Cardiac septum (tissue), 1 donor: ENCODE data around the gene AHNAK2. TPM values are rescaled to one million over a fixed set of nuclear protein-coding genes. Genes with fewer than 3 reads are reported as not detected.

Experiments
- DNase-seq: peaks from one replicate; pipeline ENCODE4 v3.0.0-alpha.2; 2020; ENCODE audit warnings: low spot score
- intact Hi-C: fragments of 100-400 bp; cut with DNase I; formaldehyde crosslinking; loops from one replicate; pipeline ENCODE4 v1.14.0; 2022
- total RNA-seq: library from RNA; stranded (reverse); fragmentation: NEBNext Ultra II Directional; extraction: Animal tissue kit (Norgen Biotek cat#: 25700); gene quantifications from one replicate; pipeline ENCODE4 v1.2.1, GENCODE V29; 2021
- donor health status: DM: no; HTN: no; CAD: no.

AHNAK2 gene
- total RNA-seq, 1 donor from 2014 or later, result 4.6 TPM

GRCh38 chr14:104933746-104934733, 44.1 kb downstream of the AHNAK2 start:
- intact Hi-C loops, result loop anchor here (5.0 kb wide), 1 partner anchor 33 kb away; no protein-coding TSS in a partner anchor
- no peak for DNase-seq

- intact Hi-C loops, result loop anchor here (5.0 kb wide), 1 partner anchor 34 kb away; no protein-coding TSS in a partner anchor
- DNase-seq, result peak; percentile 93
Measured at GRCh38 chr14:104932676-104933631, 45.2 kb downstream of the AHNAK2 start.

GRCh38 chr14:104931771-104932675, 46.2 kb downstream of the AHNAK2 start:
- DNase-seq, result no peak
- intact Hi-C loops, result loop anchor here (5.0 kb wide), 1 partner anchor 35 kb away; no protein-coding TSS in a partner anchor

- intact Hi-C loops, result loop anchor here (5.0 kb wide), 1 partner anchor 36 kb away; no protein-coding TSS in a partner anchor
- no peak for DNase-seq
Measured at GRCh38 chr14:104931304-104931770, 46.8 kb downstream of the AHNAK2 start.

GRCh38 chr14:104930526-104931303, 47.5 kb downstream of the AHNAK2 start:
- no peak for DNase-seq
- intact Hi-C loops, result loop anchor here (5.0 kb wide), 1 partner anchor 37 kb away; no protein-coding TSS in a partner anchor

GRCh38 chr14:104929268-104930230, 48.6 kb downstream of the AHNAK2 start:
- no peak for DNase-seq
- intact Hi-C loops, result loop anchor here (5.0 kb wide), 1 partner anchor 38 kb away; no protein-coding TSS in a partner anchor

GRCh38 chr14:104928391-104929133, 49.6 kb downstream of the AHNAK2 start:
- no peak for DNase-seq
- intact Hi-C loops, result no loop called here

- intact Hi-C loops, result no loop called here
- no peak for DNase-seq
Measured at GRCh38 chr14:104927901-104928300, 50.3 kb downstream of the AHNAK2 start.

- DNase-seq, result no peak
- intact Hi-C loops, result no loop called here
Measured at GRCh38 chr14:104927432-104927816, 50.8 kb downstream of the AHNAK2 start.

- no peak for DNase-seq
- intact Hi-C loops, result no loop called here
Measured at GRCh38 chr14:104926619-104927431, 51.3 kb downstream of the AHNAK2 start.

GRCh38 chr14:104925855-104926609, 52.1 kb downstream of the AHNAK2 start:
- intact Hi-C loops, result no loop called here
- peak; percentile 65 for DNase-seq

GRCh38 chr14:104925214-104925854, 52.8 kb downstream of the AHNAK2 start:
- DNase-seq, result peak; percentile 72
- intact Hi-C loops, result no loop called here

GRCh38 chr14:104924421-104925213, 53.6 kb downstream of the AHNAK2 start, which contains the start of gene PLD4:
TSS of gene PLD4 (plus strand) at chr14:104924879. CDS start at chr14:104927141, 2,262 bp downstream.
- intact Hi-C loops, result no loop called here
- DNase-seq, result peak; percentile 64
